Hepatocyte (in vitro differentiated cells): ENCODE data around the gene SUPT20HL1.

Experiments used
- EZH2phosphoT487 ChIP-seq: fragments of 200-600 bp; sonication (generic); IDR thresholded peaks from one replicate; pipeline ENCODE4 v1.6.1; 2018; ENCODE audit warnings: antibody characterized with exemption, mild to moderate bottlenecking, low read depth, moderate library complexity; ENCODE audit not compliant: unreplicated experiment, severe bottlenecking
- TF ChIP-seq, protein P1 (sequence below): fragments of 200-600 bp; sonication (generic); IDR thresholded peaks from 2 replicates; pipeline ENCODE4 v1.5.1; 2016; ENCODE audit warnings: antibody characterized with exemption, mild to moderate bottlenecking; ENCODE audit not compliant: poor library complexity

DNA sequence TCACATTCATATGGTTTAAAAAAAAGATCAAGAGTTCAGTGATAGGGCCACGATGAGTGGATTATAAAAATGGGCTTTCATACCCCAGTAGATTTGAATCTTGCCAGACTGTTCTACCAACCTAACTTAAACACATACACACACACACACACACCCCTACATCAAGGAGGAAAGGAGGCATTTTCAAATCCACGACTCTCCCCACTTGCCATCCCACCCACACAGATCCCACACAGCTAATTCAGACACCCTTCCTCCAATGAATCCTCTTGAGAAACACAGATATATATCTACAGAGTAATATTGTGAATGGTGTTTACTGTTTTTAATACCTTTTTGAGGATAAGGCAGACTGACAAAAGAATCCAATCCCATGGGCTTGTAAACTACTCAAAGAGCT is 16.8 kb downstream of the SUPT20HL1 start:
- TF ChIP-seq, protein P1, sequence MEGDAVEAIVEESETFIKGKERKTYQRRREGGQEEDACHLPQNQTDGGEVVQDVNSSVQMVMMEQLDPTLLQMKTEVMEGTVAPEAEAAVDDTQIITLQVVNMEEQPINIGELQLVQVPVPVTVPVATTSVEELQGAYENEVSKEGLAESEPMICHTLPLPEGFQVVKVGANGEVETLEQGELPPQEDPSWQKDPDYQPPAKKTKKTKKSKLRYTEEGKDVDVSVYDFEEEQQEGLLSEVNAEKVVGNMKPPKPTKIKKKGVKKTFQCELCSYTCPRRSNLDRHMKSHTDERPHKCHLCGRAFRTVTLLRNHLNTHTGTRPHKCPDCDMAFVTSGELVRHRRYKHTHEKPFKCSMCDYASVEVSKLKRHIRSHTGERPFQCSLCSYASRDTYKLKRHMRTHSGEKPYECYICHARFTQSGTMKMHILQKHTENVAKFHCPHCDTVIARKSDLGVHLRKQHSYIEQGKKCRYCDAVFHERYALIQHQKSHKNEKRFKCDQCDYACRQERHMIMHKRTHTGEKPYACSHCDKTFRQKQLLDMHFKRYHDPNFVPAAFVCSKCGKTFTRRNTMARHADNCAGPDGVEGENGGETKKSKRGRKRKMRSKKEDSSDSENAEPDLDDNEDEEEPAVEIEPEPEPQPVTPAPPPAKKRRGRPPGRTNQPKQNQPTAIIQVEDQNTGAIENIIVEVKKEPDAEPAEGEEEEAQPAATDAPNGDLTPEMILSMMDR: no peak
- no peak for TF ChIP-seq EZH2phosphoT487
